Right lobe of liver (tissue), 4 donors: ENCODE results near the gene RPL32.

ENCODE experiments used
- POLR2A ChIP-seq: fragments of 450-650 bp; IDR thresholded peaks from one replicate; pipeline ENCODE4 v1.6.1; 2017; ENCODE audit warnings: antibody characterized with exemption, mild to moderate bottlenecking
- TF ChIP-seq, protein P1 (sequence below), 4 donors: fragments of 200-600 bp in 3 of 4; fragments of 450-650 bp in 1 of 4; IDR thresholded peaks; one replicate each; pipeline versions ENCODE4 v1.5.1 to v1.8.0; 2016 to 2022; ENCODE audit warnings: antibody characterized with exemption in 4 of 4, mild to moderate bottlenecking in 2 of 4
- donor health status: DM: no; HTN: no; CAD: no.
- donor health status: DM: no; HTN: no; CAD: no.
- donor health status: DM: no; HTN: yes; CAD: no.

DNA sequence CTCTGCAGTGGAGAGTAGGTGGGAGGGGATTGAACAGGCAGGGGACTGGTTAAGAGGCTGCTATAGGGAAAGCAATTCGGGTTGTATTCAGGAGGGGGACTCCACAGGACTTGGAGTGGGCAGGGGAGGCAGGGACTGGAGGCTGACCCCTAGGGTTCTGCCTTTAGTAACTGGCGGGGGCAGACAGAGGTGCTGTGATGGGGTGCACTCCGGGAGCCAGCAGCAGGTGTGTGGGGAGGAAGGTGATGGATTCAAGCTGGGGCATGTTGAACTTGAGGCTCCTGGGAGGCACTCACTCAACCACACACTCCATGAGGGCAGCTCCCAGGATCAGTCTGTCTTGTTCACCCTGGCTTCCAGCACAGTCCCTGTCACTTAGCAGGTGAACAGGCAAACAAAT lies 32.4 kb downstream of the RPL32 start:
- TF ChIP-seq, protein P1, sequence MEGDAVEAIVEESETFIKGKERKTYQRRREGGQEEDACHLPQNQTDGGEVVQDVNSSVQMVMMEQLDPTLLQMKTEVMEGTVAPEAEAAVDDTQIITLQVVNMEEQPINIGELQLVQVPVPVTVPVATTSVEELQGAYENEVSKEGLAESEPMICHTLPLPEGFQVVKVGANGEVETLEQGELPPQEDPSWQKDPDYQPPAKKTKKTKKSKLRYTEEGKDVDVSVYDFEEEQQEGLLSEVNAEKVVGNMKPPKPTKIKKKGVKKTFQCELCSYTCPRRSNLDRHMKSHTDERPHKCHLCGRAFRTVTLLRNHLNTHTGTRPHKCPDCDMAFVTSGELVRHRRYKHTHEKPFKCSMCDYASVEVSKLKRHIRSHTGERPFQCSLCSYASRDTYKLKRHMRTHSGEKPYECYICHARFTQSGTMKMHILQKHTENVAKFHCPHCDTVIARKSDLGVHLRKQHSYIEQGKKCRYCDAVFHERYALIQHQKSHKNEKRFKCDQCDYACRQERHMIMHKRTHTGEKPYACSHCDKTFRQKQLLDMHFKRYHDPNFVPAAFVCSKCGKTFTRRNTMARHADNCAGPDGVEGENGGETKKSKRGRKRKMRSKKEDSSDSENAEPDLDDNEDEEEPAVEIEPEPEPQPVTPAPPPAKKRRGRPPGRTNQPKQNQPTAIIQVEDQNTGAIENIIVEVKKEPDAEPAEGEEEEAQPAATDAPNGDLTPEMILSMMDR (IDR thresholded peaks at IDR 0.05), result no peak
- no peak for TF ChIP-seq POLR2A
